ENCODE results near the gene ESPL1.

The ESPL1 gene

GRCh38 chr12:53224897-53225634, 43.0 kb upstream of the ESPL1 start:
- no peak overlapping the region for H3K4me3 ChIP-seq (replicated peaks; ENCODE audit: low read depth, low read length)
- no peaks in the 10 kb centered on the region for H3K36me3 ChIP-seq (ENCODE audit: control insufficient read depth, insufficient read depth, low read length)
- TF ChIP-seq CTCF (IDR thresholded peaks at IDR 0.05; ENCODE audit: insufficient read depth, low read length, poor library complexity, severe bottlenecking): no peak
- DNase-seq (ENCODE audit: extremely low read depth, insufficient read length): no peak
- no peaks in the 10 kb centered on the region for H3K27me3 ChIP-seq (replicated peaks; ENCODE audit: control insufficient read depth, insufficient read depth, low read length)

- H3K4me3 ChIP-seq (replicated peaks; ENCODE audit: low read depth, low read length): no peak overlapping the region
- TF ChIP-seq CTCF (IDR thresholded peaks at IDR 0.05; ENCODE audit: insufficient read depth, low read length, poor library complexity, severe bottlenecking): no peak
- H3K36me3 ChIP-seq (ENCODE audit: control insufficient read depth, insufficient read depth, low read length): no peaks in the 10 kb centered on the region
- H3K27me3 ChIP-seq (replicated peaks; ENCODE audit: control insufficient read depth, insufficient read depth, low read length): no peaks in the 10 kb centered on the region
- no peak for DNase-seq (ENCODE audit: extremely low read depth, insufficient read length)
Measured at GRCh38 chr12:53225635-53226424, 42.3 kb upstream of the ESPL1 start.

GRCh38 chr12:53226815-53227214, 41.3 kb upstream of the ESPL1 start:
- Histone ChIP-seq H3K27me3 (replicated peaks; ENCODE audit: control insufficient read depth, insufficient read depth, low read length) (no peaks in the 10 kb centered on the region), H3K36me3 (ENCODE audit: control insufficient read depth, insufficient read depth, low read length) (no peaks in the 10 kb centered on the region)

GRCh38 chr12:53227341-53227740, 40.8 kb upstream of the ESPL1 start:
- H3K36me3 ChIP-seq (ENCODE audit: control insufficient read depth, insufficient read depth, low read length): no peaks in the 10 kb centered on the region
- DNase-seq (ENCODE audit: extremely low read depth, insufficient read length): no peak
- no peaks in the 10 kb centered on the region for H3K27me3 ChIP-seq (replicated peaks; ENCODE audit: control insufficient read depth, insufficient read depth, low read length)
- TF ChIP-seq CTCF (IDR thresholded peaks at IDR 0.05; ENCODE audit: insufficient read depth, low read length, poor library complexity, severe bottlenecking): no peak
- H3K4me3 ChIP-seq (replicated peaks; ENCODE audit: low read depth, low read length): no peak overlapping the region

More at GRCh38 chr12:53226815-53227214, 41.3 kb upstream of the ESPL1 start:
- H3K4me3 ChIP-seq (replicated peaks; ENCODE audit: low read depth, low read length): no peak overlapping the region
- no peak for TF ChIP-seq CTCF (IDR thresholded peaks at IDR 0.05; ENCODE audit: insufficient read depth, low read length, poor library complexity, severe bottlenecking)
- no peak for DNase-seq (ENCODE audit: extremely low read depth, insufficient read length)

GRCh38 chr12:53227836-53228235, 40.3 kb upstream of the ESPL1 start:
- Histone ChIP-seq H3K4me3 (replicated peaks; ENCODE audit: low read depth, low read length) (no peak overlapping the region), H3K36me3 (ENCODE audit: control insufficient read depth, insufficient read depth, low read length) (no peaks in the 10 kb centered on the region), H3K27me3 (replicated peaks; ENCODE audit: control insufficient read depth, insufficient read depth, low read length) (no peaks in the 10 kb centered on the region)
- DNase-seq (ENCODE audit: extremely low read depth, insufficient read length): no peak
- no peak for TF ChIP-seq CTCF (IDR thresholded peaks at IDR 0.05; ENCODE audit: insufficient read depth, low read length, poor library complexity, severe bottlenecking)
